Smooth muscle cell (in vitro differentiated cells): ENCODE results near the gene NPAS1. TPM values are rescaled to one million over a fixed set of nuclear protein-coding genes. Genes with fewer than 3 reads are reported as not detected.

Experiments
- DNase-seq: peaks from one replicate; lab custom pipeline; 2025; ENCODE audit not compliant: unreplicated experiment; lab: John Stamatoyannopoulos, UW
- H2AFZ ChIP-seq: fragments of 200-600 bp; sonication (generic); 2 replicates; pipeline ENCODE4 v1.6.0; 2016; ENCODE audit warnings: antibody characterized with exemption, low read depth, mild to moderate bottlenecking
- H3F3A ChIP-seq: fragments of 200-600 bp; sonication (generic); 2 replicates; pipeline ENCODE4 v1.6.0; 2017; ENCODE audit warnings: antibody characterized with exemption, low read depth
- H3K27ac ChIP-seq: fragments of 200-600 bp; sonication (generic); 2 replicates; pipeline ENCODE4 v1.5.1; 2016; ENCODE audit warnings: low read depth, mild to moderate bottlenecking
- H3K27me3 ChIP-seq: fragments of 200-600 bp; sonication (generic); 2 replicates; pipeline ENCODE4 v1.6.1; 2016; ENCODE audit warnings: low read depth, mild to moderate bottlenecking
- H3K36me3 ChIP-seq: fragments of 200-600 bp; sonication (generic); 2 replicates; pipeline ENCODE4 v1.5.1; 2016; ENCODE audit warnings: low read depth
- H3K4me1 ChIP-seq: fragments of 200-600 bp; sonication (generic); 2 replicates; pipeline ENCODE4 v1.5.1; 2016; ENCODE audit warnings: low read depth
- H3K4me2 ChIP-seq: fragments of 200-600 bp; sonication (generic); 2 replicates; pipeline ENCODE4 v1.6.0; 2016; ENCODE audit warnings: mild to moderate bottlenecking
- H3K4me3 ChIP-seq: fragments of 200-600 bp; sonication (generic); 2 replicates; pipeline ENCODE4 v1.5.1; 2016; ENCODE audit warnings: mild to moderate bottlenecking
- H3K79me2 ChIP-seq: fragments of 200-600 bp; sonication (generic); 2 replicates; pipeline ENCODE4 v1.6.0; 2016; ENCODE audit warnings: low read depth, mild to moderate bottlenecking
- H3K9ac ChIP-seq: fragments of 200-600 bp; sonication (generic); 2 replicates; pipeline ENCODE4 v1.6.0; 2016; ENCODE audit warnings: low read depth
- H3K9me3 ChIP-seq: fragments of 200-600 bp; sonication (generic); replicated peaks from 2 replicates; pipeline ENCODE4 v1.5.1; 2016; ENCODE audit warnings: low read depth
- H4K20me1 ChIP-seq: fragments of 200-600 bp; sonication (generic); 2 replicates; pipeline ENCODE4 v1.6.0; 2016; ENCODE audit warnings: low read depth
- CTCF ChIP-seq: fragments of 200-600 bp; sonication (generic); IDR thresholded peaks from 2 replicates; pipeline ENCODE4 v1.5.1; 2017; ENCODE audit warnings: borderline replicate concordance, mild to moderate bottlenecking, antibody characterized with exemption; ENCODE audit not compliant: insufficient read depth, poor library complexity, severe bottlenecking
- WGBS: methylation state at CpG from one replicate; pipeline ENCODE4 v1.1.7; 2016; ENCODE audit warnings: low lambda C conversion rate; 5-methylcytosine and 5-hydroxymethylcytosine counted together
- polyA plus RNA-seq: library from polyadenylated mRNA; unstranded; fragments of >200 nt; fragmentation: Nextera tagmentation; extraction: Ambion mirVana; gene quantifications from 2 replicates; pipeline ENCODE4 v1.2.1, GENCODE V29; 2016
- total RNA-seq: library from RNA; depleted of rRNA; stranded (reverse); fragments of >200 nt; gene quantifications from 2 replicates; pipeline ENCODE4 v1.2.3, GENCODE V29; 2014

Gene NPAS1
- total and polyA plus RNA-seq, 2 experiments from 2014 or later: 0.76 to 4.7 TPM

- no peaks in the 10 kb centered on the region for H3K79me2 ChIP-seq
- no peak for TF ChIP-seq CTCF
- H4K20me1 ChIP-seq: peaks cover 56% of the 10 kb centered on the region
- no peaks in the 10 kb centered on the region for H3K27me3 ChIP-seq
- no peak for DNase-seq
- no peak overlapping the region for H3K9ac ChIP-seq
- H3K36me3 ChIP-seq: no peaks in the 10 kb centered on the region
- no peaks in the 10 kb centered on the region for H3K9me3 ChIP-seq
- no peak overlapping the region for H3K27ac ChIP-seq
- no peaks in the 10 kb centered on the region for H3K4me1 ChIP-seq
- 95% methylated on average over 18 of the region's 18 CpGs for WGBS
- peaks cover 8% of the 10 kb centered on the region for H3F3A ChIP-seq
- no peak overlapping the region for H3K4me2 ChIP-seq
- no peak overlapping the region for H3K4me3 ChIP-seq
- H2AFZ ChIP-seq: no peak overlapping the region
Observed at GRCh38 chr19:47068876-47069406, 49.3 kb downstream of the NPAS1 start.

DNA sequence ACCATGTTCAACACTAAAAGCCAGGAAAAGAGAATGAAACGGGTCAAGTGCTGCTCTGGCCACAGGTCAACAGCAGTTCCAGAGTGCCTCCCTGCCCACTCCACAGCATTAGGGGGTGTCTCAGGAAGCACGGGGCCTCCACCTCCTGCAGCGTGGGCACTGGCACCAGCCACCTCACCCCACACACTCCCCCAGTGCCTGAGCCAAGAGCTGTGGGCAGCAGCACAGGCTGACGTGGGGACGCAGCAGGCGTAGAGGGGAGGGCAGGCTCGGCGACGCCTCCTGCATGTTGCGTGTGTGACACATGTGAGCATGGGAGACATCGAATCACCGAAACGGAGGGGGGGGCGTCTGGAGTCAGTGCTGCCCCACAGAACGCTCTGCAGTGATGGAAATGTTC, 50.2 kb downstream of the NPAS1 start:
- WGBS: 96% methylated on average over 15 of the region's 15 CpGs
- H3K4me1 ChIP-seq: no peaks in the 10 kb centered on the region
- DNase-seq: no peak
- no peaks in the 10 kb centered on the region for H3K27me3 ChIP-seq
- H4K20me1 ChIP-seq: peaks cover 64% of the 10 kb centered on the region
- H2AFZ ChIP-seq: no peak overlapping the region
- no peaks in the 10 kb centered on the region for H3K9me3 ChIP-seq
- TF ChIP-seq CTCF: no peak
- H3K27ac ChIP-seq: no peak overlapping the region
- no peaks in the 10 kb centered on the region for H3F3A ChIP-seq
- H3K4me3 ChIP-seq: no peak overlapping the region
- H3K36me3 ChIP-seq: no peaks in the 10 kb centered on the region
- H3K4me2 ChIP-seq: no peak overlapping the region
- H3K79me2 ChIP-seq: no peaks in the 10 kb centered on the region
- no peak overlapping the region for H3K9ac ChIP-seq

GRCh38 chr19:47070756-47071155, 51.1 kb downstream of the NPAS1 start:
- Histone ChIP-seq H3K79me2 (no peaks in the 10 kb centered on the region), H3K4me2 (no peak overlapping the region), H3K9ac (no peak overlapping the region), H3K27ac (no peak overlapping the region), H3K36me3 (no peaks in the 10 kb centered on the region), H3K4me1 (no peaks in the 10 kb centered on the region), H4K20me1 (peaks cover 74% of the 10 kb centered on the region), H2AFZ (no peak overlapping the region), H3F3A (no peaks in the 10 kb centered on the region), H3K9me3 (no peaks in the 10 kb centered on the region), H3K27me3 (no peaks in the 10 kb centered on the region), H3K4me3 (no peak overlapping the region)
- no peak for TF ChIP-seq CTCF
- DNase-seq: no peak
- 95% methylated on average over 18 of the region's 18 CpGs for WGBS

DNA sequence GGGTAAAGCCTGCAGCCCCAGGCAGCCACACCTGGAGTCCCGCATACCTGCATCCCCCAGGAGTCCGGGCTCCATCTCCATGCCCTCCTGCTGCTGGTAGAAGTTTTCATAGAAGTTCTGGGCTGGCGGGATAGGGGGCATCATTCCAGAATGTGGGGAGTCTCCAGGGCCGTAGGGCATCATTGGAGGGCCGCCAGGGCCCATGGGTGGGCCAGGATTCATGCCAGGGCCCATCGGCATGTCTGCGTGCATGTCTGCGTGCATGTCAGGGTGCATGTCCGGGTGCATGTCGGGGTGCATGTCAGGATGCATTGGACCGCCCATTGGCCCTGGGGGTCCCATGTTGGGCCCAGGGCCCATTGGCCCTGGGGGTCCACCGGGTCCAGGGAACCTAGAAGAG, 52.1 kb downstream of the NPAS1 start:
- Histone ChIP-seq H3F3A (no peaks in the 10 kb centered on the region), H2AFZ (no peak overlapping the region), H3K4me2 (no peak overlapping the region), H4K20me1 (peaks cover 79% of the 10 kb centered on the region), H3K79me2 (no peaks in the 10 kb centered on the region), H3K9me3 (no peaks in the 10 kb centered on the region), H3K36me3 (no peaks in the 10 kb centered on the region), H3K27ac (no peak overlapping the region), H3K9ac (no peak overlapping the region), H3K4me1 (no peaks in the 10 kb centered on the region), H3K27me3 (no peaks in the 10 kb centered on the region), H3K4me3 (no peak overlapping the region)
- no peak for DNase-seq
- WGBS: 97% methylated on average over 12 of the region's 12 CpGs
- no peak for TF ChIP-seq CTCF
